K562 (cell line): Measurements from ENCODE around the gene SENP1. TPM values are rescaled to one million over a fixed set of nuclear protein-coding genes. Genes with fewer than 3 reads are reported as not detected.

ENCODE experiments used
- ATAC-seq: fragments of 200-7000 bp; cut with Tn5 transposase; 3 replicates; pipeline ENCODE4 v1.9.1; 2020; ENCODE audit warnings: moderate library complexity
- BruUV-seq: library from RNA; stranded (reverse); fragments of 400-500 nt; replicated peaks from 2 replicates; lab custom pipeline; 2021; lab: Mats Ljungman, UMichigan
- CTCF ChIA-PET: fragments of 300-600 bp; formaldehyde crosslinking; extraction: SDS; loops from one replicate; lab custom pipeline; 2021; ENCODE audit warnings: low intra/inter-chr PET ratio; lab: Yijun Ruan, JAX
- POLR2A ChIA-PET: fragments of 300-600, 350-650 bp; sonication (Branson Sonifier 250); formaldehyde crosslinking; extraction: SDS; loops from one replicate; lab custom pipeline; 2021; ENCODE audit warnings: antibody characterized with exemption, inconsistent platforms; lab: Yijun Ruan, JAX
- DNase-seq, 4 experiments: peaks; one replicate each; pipeline versions ENCODE4 v3.0.0 to v3.0.0-alpha.2; 2011 to 2018; ENCODE audit warnings: low spot score in 3 of 4, mixed read lengths in 3 of 4; ENCODE audit errors: extremely low read depth in 1 of 4
- FAIRE-seq: peaks from 2 replicates; lab custom pipeline; 2011; peaks lifted over from hg19 to GRCh38; lab: Jason Lieb, UNC
- H2AFZ ChIP-seq: 2 replicates; pipeline ENCODE4 v1.6.0; 2011; ENCODE audit warnings: low read depth, low read length, control low read depth, inconsistent platforms
- H3K27ac ChIP-seq: fragments of 200-600 bp; 3 replicates; pipeline ENCODE4 v1.8.0; 2011; ENCODE audit warnings: low read depth, mild to moderate bottlenecking, control low read depth, inconsistent platforms, low read length, moderate library complexity, mixed read lengths; ENCODE audit errors: extremely low read depth
- H3K27me3 ChIP-seq, 2 experiments: fragments of 300-600 bp in 1 of 2; 2 replicates in 1 of 2; 3 replicates in 1 of 2; pipeline versions ENCODE4 v1.6.0 to v1.8.0; 2011; ENCODE audit warnings: inconsistent platforms in 2 of 2, low read length in 2 of 2, mild to moderate bottlenecking in 1 of 2, mixed read lengths in 1 of 2, moderate library complexity in 1 of 2; ENCODE audit not compliant: control insufficient read depth in 2 of 2, insufficient read depth in 2 of 2
- H3K36me3 ChIP-seq: fragments of 300-600 bp; 3 replicates; pipeline ENCODE4 v1.8.0; 2011; ENCODE audit warnings: mild to moderate bottlenecking, low read length, inconsistent platforms; ENCODE audit not compliant: control insufficient read depth, insufficient read depth
- H3K4me1 ChIP-seq, 2 experiments: fragments of 200-600 bp in 1 of 2; replicated peaks in 1 of 2; 2 replicates in 1 of 2; 3 replicates in 1 of 2; pipeline versions ENCODE4 v1.5.1 to v1.8.0; 2011; ENCODE audit warnings: inconsistent platforms in 2 of 2, low read length in 2 of 2, mild to moderate bottlenecking in 1 of 2, mixed read lengths in 1 of 2, moderate library complexity in 1 of 2; ENCODE audit not compliant: control insufficient read depth in 2 of 2, insufficient read depth in 2 of 2
- H3K4me2 ChIP-seq: 2 replicates; pipeline ENCODE4 v1.6.1; 2011; ENCODE audit warnings: low read length, control low read depth, inconsistent platforms, mixed read lengths; ENCODE audit not compliant: insufficient read depth
- H3K4me3 ChIP-seq: fragments of 200-600 bp; sonication (generic), shearing (Covaris generic); 2 replicates; pipeline ENCODE4 v1.5.1; 2016; ENCODE audit warnings: control low read depth, inconsistent platforms
- H3K79me2 ChIP-seq: fragments of 200-600 bp; 3 replicates; pipeline ENCODE4 v1.8.0; 2011; ENCODE audit warnings: low read length, inconsistent platforms; ENCODE audit not compliant: control insufficient read depth, insufficient read depth
- H3K9ac ChIP-seq, 2 experiments: 2 replicates each; pipeline versions ENCODE4 v1.6.0 to v1.6.1; 2011; ENCODE audit warnings: low read depth in 2 of 2, low read length in 2 of 2, control low read depth in 1 of 2, inconsistent platforms in 1 of 2, mild to moderate bottlenecking in 1 of 2, mixed read lengths in 1 of 2; ENCODE audit not compliant: insufficient read depth in 1 of 2
- H3K9me1 ChIP-seq: one replicate; pipeline ENCODE4 v1.6.0; 2011; ENCODE audit warnings: inconsistent platforms, mild to moderate bottlenecking, low read length, moderate library complexity; ENCODE audit not compliant: control insufficient read depth, insufficient read depth
- H3K9me3 ChIP-seq: replicated peaks from 2 replicates; pipeline ENCODE4 v1.5.1; 2011; ENCODE audit warnings: low read depth, low read length, inconsistent platforms; ENCODE audit not compliant: control insufficient read depth, insufficient read depth
- H4K20me1 ChIP-seq: replicated peaks from 2 replicates; pipeline ENCODE4 v1.6.1; 2011; ENCODE audit warnings: low read length, inconsistent platforms, mixed read lengths; ENCODE audit not compliant: control insufficient read depth, insufficient read depth
- CBX2 ChIP-seq: fragments of 200-600 bp; sonication (generic); IDR thresholded peaks from one replicate; pipeline ENCODE4 v1.6.1; 2012; ENCODE audit warnings: mild to moderate bottlenecking, low read length, inconsistent platforms; ENCODE audit not compliant: insufficient read depth, poor library complexity, severe bottlenecking
- ERF ChIP-seq: fragments of 450-650 bp; formaldehyde crosslinking; IDR thresholded peaks from 2 replicates; pipeline ENCODE4 v1.4.0; 2020; ENCODE audit warnings: mild to moderate bottlenecking, mixed read lengths
- KAT8 ChIP-seq: fragments of 450-650 bp; IDR thresholded peaks from 2 replicates; pipeline ENCODE4 v1.6.1; 2016; ENCODE audit warnings: low read depth, mild to moderate bottlenecking
- PRMT5 ChIP-seq: sonication (generic); formaldehyde crosslinking; IDR thresholded peaks from 2 replicates; pipeline ENCODE4 v1.5.0; 2020; ENCODE audit warnings: missing genetic modification reagents
- RBM14 ChIP-seq: fragments of 200-400 bp; formaldehyde crosslinking; IDR thresholded peaks from 2 replicates; pipeline ENCODE4 v1.6.1; 2018; ENCODE audit warnings: low read depth, mild to moderate bottlenecking, low read length, moderate library complexity, borderline replicate concordance; ENCODE audit not compliant: insufficient read depth
- ZSCAN32 ChIP-seq: fragments of 450-650 bp; formaldehyde crosslinking; IDR thresholded peaks from 2 replicates; pipeline ENCODE4 v1.4.0; 2020; ENCODE audit warnings: mild to moderate bottlenecking, moderate library complexity
- WGBS: fragments of 100-300 bp; shearing (Covaris generic); methylation state at CpG from one replicate; pipeline ENCODE4 v1.1.6; 2016; ENCODE audit warnings: low coverage, mixed read lengths; ENCODE audit not compliant: insufficient coverage; ENCODE audit errors: missing lambda C conversion rate; 5-methylcytosine and 5-hydroxymethylcytosine counted together
- in situ Hi-C: fragments of 300-500 bp; cut with MboI; formaldehyde crosslinking; loops from 4 replicates; pipeline ENCODE4 v1.15.0; 2018; ENCODE audit warnings: inconsistent platforms, mixed read lengths
- intact Hi-C: fragments of 100-400 bp; cut with micrococcal nuclease; formaldehyde crosslinking; loops from 2 replicates; pipeline ENCODE4 v1.14.2; 2022
- polyA plus RNA-seq, 8 experiments: library from polyadenylated mRNA; depleted of rRNA in 4 of 8; stranded (reverse) in 5 of 8; unstranded in 3 of 8; fragments of >200 nt; fragmentation: Nextera tagmentation in 2 of 8; fragmentation: Illumina TruSeq in 1 of 8; extraction: Ambion mirVana in 2 of 8; extraction: Trizol in 1 of 8; gene quantifications; 2 replicates each; pipeline versions ENCODE4 v1.2.1 to v1.2.3, GENCODE V29; 2011 to 2014; ENCODE audit warnings: inconsistent platforms in 1 of 8, missing spikeins in 1 of 8
- total RNA-seq, 7 experiments: library from RNA; depleted of rRNA in 6 of 7; stranded (reverse); fragments of >200 nt in 6 of 7; fragmentation: Illumina TruSeq in 2 of 7; extraction: Trizol in 2 of 7; gene quantifications; 2 replicates each; pipeline versions ENCODE4 v1.2.1 to v1.2.3, GENCODE V29; 2011 to 2021; ENCODE audit warnings: low replicate concordance in 1 of 7
- TF ChIP-seq, protein P1 (sequence below): sonication (generic); formaldehyde crosslinking; IDR thresholded peaks from 2 replicates; pipeline ENCODE4 v1.5.0; 2020; ENCODE audit warnings: missing genetic modification reagents
- TF ChIP-seq, protein P2 (sequence below), 2 experiments: fragments of 450-650 bp; conservative IDR thresholded peaks; 2 replicates each; pipeline ENCODE4 v1.6.1; 2017; ENCODE audit warnings: mild to moderate bottlenecking in 2 of 2, moderate library complexity in 2 of 2

The SENP1 gene
- total and polyA plus RNA-seq, 9 of the 15 experiments (the other 6 are each of a cell fraction or from before 2014, with no cell fraction given), result 15.5 to 59.0 (median 36.3) TPM

- H3K4me1 ChIP-seq, result no peaks in the 10 kb centered on the region
- in situ Hi-C loops, result no loop called here
- no peaks in the 10 kb centered on the region for H3K27me3 ChIP-seq
- no peak overlapping the region for H3K4me3 ChIP-seq
- no peaks in the 10 kb centered on the region for H3K9me1 ChIP-seq
- ChIA-PET CTCF (no interaction called here), POLR2A (interaction anchor here (0.7 to 1.3 kb wide), 4 partner anchors 10 to 34 kb away, joined by 3 to 4 read pairs (median 3); partner anchors contain the start of gene PFKM)
- no peak overlapping the region for H3K27ac ChIP-seq
- no TSS peak for BruUV-seq
- no peaks in the 10 kb centered on the region for H3K79me2 ChIP-seq
- H2AFZ ChIP-seq, result no peak overlapping the region
- no peak for TF ChIP-seq KAT8
- TF ChIP-seq, protein P1, sequence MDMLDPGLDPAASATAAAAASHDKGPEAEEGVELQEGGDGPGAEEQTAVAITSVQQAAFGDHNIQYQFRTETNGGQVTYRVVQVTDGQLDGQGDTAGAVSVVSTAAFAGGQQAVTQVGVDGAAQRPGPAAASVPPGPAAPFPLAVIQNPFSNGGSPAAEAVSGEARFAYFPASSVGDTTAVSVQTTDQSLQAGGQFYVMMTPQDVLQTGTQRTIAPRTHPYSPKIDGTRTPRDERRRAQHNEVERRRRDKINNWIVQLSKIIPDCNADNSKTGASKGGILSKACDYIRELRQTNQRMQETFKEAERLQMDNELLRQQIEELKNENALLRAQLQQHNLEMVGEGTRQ (CRISPR knock-in tag), result no peak
- no peak for TF ChIP-seq ERF (CRISPR knock-in tag)
- TF ChIP-seq RBM14, result no peak
- no peak for TF ChIP-seq ZSCAN32 (CRISPR knock-in tag)
- TF ChIP-seq PRMT5, result no peak
- no peak for TF ChIP-seq CBX2
- TF ChIP-seq, protein P2, sequence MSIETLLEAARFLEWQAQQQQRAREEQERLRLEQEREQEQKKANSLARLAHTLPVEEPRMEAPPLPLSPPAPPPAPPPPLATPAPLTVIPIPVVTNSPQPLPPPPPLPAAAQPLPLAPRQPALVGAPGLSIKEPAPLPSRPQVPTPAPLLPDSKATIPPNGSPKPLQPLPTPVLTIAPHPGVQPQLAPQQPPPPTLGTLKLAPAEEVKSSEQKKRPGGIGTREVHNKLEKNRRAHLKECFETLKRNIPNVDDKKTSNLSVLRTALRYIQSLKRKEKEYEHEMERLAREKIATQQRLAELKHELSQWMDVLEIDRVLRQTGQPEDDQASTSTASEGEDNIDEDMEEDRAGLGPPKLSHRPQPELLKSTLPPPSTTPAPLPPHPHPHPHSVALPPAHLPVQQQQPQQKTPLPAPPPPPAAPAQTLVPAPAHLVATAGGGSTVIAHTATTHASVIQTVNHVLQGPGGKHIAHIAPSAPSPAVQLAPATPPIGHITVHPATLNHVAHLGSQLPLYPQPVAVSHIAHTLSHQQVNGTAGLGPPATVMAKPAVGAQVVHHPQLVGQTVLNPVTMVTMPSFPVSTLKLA (conservative IDR thresholded peaks at IDR 0.05), result no peak
- TF ChIP-seq, all 486 proteins: peak for 0
- Histone ChIP-seq H3K9me3 (no peaks in the 10 kb centered on the region), H3K4me2 (no peak overlapping the region), H3K36me3 (peaks cover 68% of the 10 kb centered on the region; the same call in 2 of the 3 replicates), H4K20me1 (no peaks in the 10 kb centered on the region), H3K9ac (no peak overlapping the region)
- no peak for FAIRE-seq
- no peak for ATAC-seq
- intact Hi-C loops, result no loop called here
- 79% methylated on average over 14 of the region's 14 CpGs for WGBS
- DNase-seq, result no peak
Observed at GRCh38 chr12:48132826-48133225, 26.9 kb upstream of the SENP1 start.
